Glomerular visceral epithelial cell (primary cell): ENCODE results near the gene IL23R.

Experiments used
- DNase-seq: peaks from one replicate; pipeline ENCODE4 v3.0.0-alpha.2; 2016; ENCODE audit errors: extremely low spot score

IL23R gene

GRCh38 chr1:67300561-67300960 is 134.3 kb downstream of the IL23R start:
- DNase-seq = no peak

DNA sequence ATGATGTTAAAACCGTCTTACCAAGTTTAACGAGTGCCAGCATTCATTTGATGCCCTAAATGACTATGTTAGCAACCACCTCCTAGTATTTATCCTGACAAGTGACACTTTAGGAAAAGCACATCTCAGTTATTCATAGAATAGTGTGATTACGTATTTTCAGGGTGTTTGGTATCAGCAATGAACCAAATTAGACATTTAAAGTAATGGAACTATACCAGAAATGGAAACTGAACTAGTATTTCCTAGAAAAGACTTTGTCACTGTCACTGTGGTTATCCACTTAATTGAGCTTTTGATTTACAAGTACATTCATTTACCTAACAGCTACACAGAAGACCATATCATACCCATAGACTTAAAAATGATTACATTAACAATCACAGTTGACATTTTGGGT is 137.8 kb downstream of the IL23R start:
- no peak for DNase-seq

DNA sequence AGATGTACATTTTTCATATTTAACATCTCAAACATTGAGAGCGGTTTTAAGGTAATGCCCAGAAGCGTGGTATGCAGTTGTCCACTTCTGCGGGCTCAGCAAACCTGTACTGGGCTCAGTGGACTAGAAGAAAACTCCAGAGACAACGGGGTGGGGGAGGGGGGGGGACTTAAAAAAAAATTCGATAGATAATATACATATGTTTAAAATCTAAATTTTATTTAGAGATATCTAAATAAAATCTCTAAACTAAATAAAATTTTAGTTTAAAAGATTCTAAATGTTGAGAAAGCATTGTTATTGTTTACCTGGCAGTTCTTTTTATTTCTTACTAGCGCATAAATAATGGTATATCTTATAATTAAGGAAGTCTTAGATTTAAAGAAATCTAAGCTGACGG is 140.3 kb downstream of the IL23R start:
- DNase-seq = no peak

DNA sequence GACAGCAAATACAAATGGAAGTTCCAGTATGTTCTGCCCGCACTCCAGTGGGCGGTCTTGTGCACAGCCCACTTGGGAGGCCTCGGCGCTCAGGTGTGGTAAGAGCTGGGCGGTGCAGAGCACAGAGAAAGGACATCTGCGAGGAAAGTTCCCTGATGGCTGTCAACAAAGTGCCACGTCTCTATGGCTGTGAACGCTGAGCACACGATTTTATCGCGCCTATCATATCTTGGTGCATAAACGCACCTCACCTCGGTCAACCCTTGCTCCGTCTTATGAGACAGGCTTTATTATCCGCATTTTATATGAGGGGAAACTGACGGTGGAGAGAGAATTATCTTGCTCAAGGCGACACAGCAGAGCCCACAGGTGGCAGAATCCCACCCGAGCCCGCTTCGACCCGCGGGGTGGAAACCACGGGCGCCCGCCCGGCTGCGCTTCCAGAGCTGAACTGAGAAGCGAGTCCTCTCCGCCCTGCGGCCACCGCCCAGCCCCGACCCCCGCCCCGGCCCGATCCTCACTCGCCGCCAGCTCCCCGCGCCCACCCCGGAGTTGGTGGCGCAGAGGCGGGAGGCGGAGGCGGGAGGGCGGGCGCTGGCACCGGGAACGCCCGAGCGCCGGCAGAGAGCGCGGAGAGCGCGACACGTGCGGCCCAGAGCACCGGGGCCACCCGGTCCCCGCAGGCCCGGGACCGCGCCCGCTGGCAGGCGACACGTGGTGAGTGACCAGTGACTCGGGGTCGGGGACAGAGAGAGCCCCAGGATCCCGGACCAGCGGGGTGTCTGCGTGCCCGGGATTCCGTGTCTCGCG is 141.2 kb downstream of the IL23R start, which contains the start of gene IL12RB2:
TSS of gene IL12RB2 (plus strand) at position 623 of the 810 bp plus-strand sequence. CDS start 12,496 bp downstream, outside the sequence.
- DNase-seq = no peak

- DNase-seq = no peak
These were observed 141.9 kb downstream of the IL23R start for GRCh38 chr1:67308136-67308535.
